HG02870 (cell line): Measurements from ENCODE around the gene FEV.

Experiments
- ATAC-seq: cut with Tn5 transposase; IDR thresholded peaks from one replicate; pipeline ENCODE4 v1.9.1; 2021; ENCODE audit warnings: mild to moderate bottlenecking, moderate library complexity; ENCODE audit not compliant: unreplicated experiment

Gene FEV

GRCh38 chr2:218979846-218980734 is 4.9 kb downstream of the FEV start:
- peak; percentile 89 for ATAC-seq

DNA sequence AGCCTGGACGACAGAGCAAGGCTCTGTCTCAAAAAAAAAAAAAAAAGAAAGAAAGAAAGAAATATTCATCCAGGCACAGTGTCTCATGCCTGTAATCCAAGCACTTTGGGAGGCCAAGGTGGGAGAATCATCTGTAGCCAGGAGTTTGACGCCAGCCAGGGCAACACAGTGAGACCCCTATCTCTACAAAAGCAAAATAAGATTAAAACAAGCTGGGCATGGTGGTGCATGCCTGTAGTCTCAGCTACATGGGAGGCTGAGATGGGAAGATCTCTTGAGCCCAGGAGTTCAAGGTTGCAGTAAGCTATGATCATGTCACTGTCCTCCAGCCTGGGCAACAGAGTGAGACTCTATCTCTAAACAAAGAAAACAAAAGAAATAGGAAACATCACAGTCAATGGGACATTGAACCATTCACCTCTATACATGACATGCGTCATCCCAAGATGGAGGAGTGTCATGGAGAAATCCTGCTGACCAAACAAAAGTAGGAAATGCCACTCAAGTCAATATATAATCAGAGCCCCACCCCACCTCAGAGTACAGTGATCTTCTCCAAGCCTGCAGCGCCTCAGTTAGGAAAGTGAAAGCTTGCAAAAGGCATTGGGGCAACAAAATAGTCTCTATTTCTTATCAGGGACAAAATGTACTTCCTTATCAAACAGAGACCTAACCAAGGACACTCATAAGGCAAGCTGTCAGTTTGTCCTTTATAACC is 9.8 kb downstream of the FEV start:
- ATAC-seq: no peak

DNA sequence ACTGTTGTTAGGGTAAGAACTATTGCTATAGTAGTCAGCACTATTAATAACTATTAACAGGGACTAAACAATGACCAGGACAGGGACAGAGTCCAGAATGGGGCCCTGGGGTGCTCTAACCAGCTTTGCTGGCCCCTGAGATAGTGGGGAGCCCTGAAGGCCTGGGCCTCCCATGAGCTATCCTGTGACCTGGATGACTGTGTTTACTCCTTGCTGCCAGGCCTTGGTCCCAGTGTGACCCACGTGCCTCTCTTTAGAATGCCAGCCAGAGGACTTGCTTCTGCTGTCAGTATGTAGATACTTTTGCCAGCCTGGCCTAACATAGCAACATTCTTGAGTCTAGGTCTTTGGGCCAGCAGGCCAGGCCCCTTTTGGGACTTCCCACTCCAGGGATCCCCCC is 14.1 kb downstream of the FEV start:
- no peak for ATAC-seq

DNA sequence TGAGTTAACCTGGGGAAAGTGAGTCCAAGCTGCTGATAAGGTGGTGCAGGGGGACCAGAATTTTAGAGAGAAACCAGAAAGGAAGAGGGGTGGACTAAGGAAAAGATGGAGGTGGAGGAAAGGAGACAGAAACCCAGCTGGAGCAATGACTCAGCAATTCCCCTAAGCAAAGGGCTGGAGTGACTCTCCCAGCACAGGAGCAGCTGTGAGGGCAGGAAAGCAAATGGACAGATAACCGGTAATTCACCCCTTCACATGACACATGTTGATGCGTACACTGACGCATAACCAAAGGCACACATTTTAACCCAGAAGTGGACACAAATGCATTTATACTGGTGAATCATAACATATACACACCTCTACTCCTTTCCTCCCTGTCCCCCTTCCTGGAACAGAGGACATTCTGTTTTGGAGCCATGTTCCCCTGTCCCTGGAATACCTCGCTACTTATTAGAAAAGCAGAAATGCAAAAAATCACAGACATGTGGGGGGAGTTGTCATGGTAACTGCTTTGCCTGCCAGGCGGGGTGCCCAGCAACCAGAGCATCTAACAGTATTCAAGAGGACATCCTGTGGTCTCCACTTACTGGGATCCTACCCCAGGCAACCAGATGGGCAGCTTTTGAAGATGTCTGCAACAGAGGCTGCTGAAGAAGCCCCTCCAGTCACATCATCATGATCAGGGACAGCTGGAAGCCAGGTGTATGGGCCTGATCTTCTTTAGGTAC is 20.8 kb downstream of the FEV start:
- no peak for ATAC-seq

DNA sequence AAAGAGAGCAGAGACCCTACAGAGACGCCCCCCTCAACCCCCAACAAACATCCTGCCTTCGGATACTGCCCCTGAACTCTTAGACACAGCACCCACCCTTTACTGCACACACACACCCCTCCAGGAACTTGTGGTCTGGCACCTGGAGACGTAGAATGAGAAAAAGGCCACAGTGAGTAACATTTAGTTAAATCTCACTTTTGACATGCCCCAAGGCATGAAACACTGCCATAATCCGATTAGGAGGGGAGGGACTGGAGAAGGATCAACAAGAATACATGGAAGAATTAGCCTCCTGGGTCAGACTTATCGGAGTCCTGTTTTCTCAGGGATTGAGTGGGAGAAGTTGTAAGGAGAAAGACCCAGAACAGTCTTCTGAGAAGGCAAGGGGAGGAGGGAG is 21.4 kb downstream of the FEV start:
- no peak for ATAC-seq

- no peak for ATAC-seq
Measured at GRCh38 chr2:218962859-218963492, 22.0 kb downstream of the FEV start.

- no peak for ATAC-seq
Measured at GRCh38 chr2:218961651-218962570, 23.1 kb downstream of the FEV start.

GRCh38 chr2:218961229-218961628 is 23.8 kb downstream of the FEV start:
- ATAC-seq: no peak

DNA sequence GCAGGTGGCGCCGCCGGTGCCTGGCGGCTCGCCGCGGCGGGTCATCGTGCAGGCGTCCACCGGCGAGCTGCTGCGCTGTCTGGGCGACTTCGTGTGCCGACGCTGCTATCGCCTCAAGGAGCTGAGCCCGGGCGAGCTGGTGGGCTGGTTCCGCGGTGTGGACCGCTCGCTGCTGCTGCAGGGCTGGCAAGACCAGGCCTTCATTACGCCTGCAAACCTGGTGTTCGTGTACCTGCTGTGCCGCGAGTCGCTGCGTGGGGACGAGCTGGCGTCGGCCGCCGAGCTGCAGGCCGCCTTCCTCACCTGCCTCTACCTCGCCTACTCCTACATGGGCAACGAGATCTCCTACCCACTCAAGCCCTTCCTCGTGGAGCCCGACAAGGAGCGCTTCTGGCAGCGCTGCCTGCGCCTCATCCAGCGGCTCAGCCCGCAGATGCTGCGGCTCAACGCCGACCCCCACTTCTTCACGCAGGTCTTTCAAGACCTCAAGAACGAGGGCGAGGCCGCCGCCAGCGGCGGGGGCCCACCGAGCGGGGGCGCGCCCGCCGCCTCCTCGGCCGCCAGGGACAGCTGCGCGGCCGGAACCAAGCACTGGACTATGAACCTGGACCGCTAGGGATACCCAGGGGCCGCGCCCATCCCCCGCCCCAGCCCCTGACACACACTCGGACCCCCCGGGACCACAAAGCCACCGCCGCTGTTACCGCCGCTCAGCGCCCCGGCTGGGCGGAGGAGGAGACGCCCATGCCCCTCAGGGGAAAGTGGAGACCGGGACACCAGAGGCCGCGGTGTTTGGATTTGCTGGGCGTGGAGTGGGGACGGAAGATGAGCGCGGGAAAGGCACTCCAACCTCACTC is 24.4 kb downstream of the FEV start:
- no peak for ATAC-seq

- peak; percentile 20 for ATAC-seq
Measured at GRCh38 chr2:218959761-218960308, 25.1 kb downstream of the FEV start.

- ATAC-seq: peak; percentile 97
Measured at GRCh38 chr2:218959141-218959731, 25.7 kb downstream of the FEV start, which contains the start of gene CDK5R2. TSS of gene CDK5R2 (plus strand) at chr2:218959666. CDS start at chr2:218959821, 155 bp downstream.

DNA sequence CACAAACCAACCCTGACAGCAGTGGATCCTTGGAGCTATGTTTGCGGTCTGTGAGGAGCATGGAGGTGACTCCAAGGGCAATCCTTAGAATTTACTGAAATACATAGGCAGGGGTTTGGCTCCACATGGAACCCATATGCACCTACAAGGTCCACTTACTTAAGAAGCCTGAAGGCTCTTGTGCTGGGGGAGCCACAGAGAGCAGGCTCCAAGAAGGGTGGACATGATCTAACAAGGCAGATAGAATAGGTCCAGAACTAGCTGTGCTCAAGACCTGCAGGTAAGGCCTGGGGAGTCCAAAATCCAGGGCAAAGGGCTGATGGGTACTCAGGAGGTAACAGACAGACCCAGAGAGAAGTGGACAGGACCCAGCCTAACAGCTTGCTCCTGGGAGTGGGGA is 26.7 kb downstream of the FEV start:
- ATAC-seq: no peak

- no peak for ATAC-seq
Measured at GRCh38 chr2:218957671-218958070, 27.3 kb downstream of the FEV start.

DNA sequence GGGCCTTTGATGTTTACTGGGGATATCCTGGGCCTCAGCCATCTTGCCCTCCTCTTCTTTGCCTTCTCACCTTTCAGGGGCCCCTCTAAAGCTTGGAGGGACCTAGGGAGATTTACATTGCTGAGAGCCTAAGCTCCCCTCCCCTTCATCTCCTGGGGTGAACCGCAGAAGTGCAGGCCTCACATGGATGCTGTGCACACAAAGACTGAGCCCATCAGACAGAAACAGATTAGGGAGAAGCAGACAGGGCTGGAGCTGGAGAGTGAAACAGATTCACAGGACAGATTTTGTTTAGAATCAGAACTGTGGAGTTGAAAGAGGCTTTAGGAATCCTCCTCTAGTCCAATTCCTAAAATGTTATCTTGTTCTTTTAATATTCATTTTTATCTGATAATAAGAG is 28.9 kb downstream of the FEV start:
- no peak for ATAC-seq

GRCh38 chr2:218954541-218955300 is 30.3 kb downstream of the FEV start:
- no peak for ATAC-seq

- no peak for ATAC-seq
Measured at GRCh38 chr2:218953366-218953954, 31.5 kb downstream of the FEV start.

DNA sequence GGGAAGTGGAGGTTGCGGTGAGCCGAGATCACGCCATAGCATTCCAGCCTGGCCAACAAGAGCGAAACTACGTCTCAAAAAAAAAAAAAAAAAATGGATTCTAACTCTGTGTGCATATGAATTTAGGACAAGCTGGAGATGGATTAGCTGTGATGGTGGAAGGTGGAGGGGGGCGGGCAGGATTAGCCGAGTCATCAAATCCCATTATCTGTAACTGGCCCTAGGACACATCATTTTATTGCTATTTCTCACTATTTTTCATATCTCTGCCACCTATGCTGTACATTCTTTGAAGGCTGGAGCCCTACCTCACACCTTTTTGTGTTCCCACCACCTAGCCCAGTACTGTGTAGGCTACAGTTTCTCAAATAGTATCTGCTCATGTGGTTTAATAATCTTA is 32.8 kb downstream of the FEV start:
- ATAC-seq: no peak
